ENCODE results near the gene VPS8. TPM values are rescaled to one million over a fixed set of nuclear protein-coding genes. Genes with fewer than 3 reads are reported as not detected.

The VPS8 gene
- total and polyA plus RNA-seq, 9 of the 15 experiments (the other 6 are each of a cell fraction or from before 2014, with no cell fraction given), result 7.2 to 41.0 (median 28.3) TPM

- TF ChIP-seq HOMEZ (CRISPR knock-in tag; IDR thresholded peaks at IDR 0.05) (no peak), VEZF1 (CRISPR knock-in tag; IDR thresholded peaks at IDR 0.05) (peak; percentile 33; the same call in 1 of the 2 replicates), CREB5 (CRISPR knock-in tag; IDR thresholded peaks at IDR 0.05) (no peak), EP400 (IDR thresholded peaks at IDR 0.05) (no peak), RFX5 (IDR thresholded peaks at IDR 0.05; ENCODE audit: low read depth, low read length) (no peak), RBM14 (IDR thresholded peaks at IDR 0.05; ENCODE audit: borderline replicate concordance, insufficient read depth, low read depth, low read length) (no peak), TRIM25 (IDR thresholded peaks at IDR 0.05; ENCODE audit: borderline replicate concordance) (no peak), POLR3G (IDR thresholded peaks at IDR 0.05; ENCODE audit: extremely low read depth, insufficient read length, insufficient replicate concordance) (no peak), NCOA1 (IDR thresholded peaks at IDR 0.05; ENCODE audit: low read depth) (no peak), TFE3 (CRISPR knock-in tag; IDR thresholded peaks at IDR 0.05) (no peak), ZNF347 (CRISPR knock-in tag; IDR thresholded peaks at IDR 0.05; ENCODE audit: low read depth) (no peak), ZBTB8A (IDR thresholded peaks at IDR 0.05; ENCODE audit: partially characterized antibody) (no peak), HIVEP1 (CRISPR knock-in tag; IDR thresholded peaks at IDR 0.05) (no peak), ARID1B (IDR thresholded peaks at IDR 0.05) (peak; percentile 93), FOXO4 (CRISPR knock-in tag; IDR thresholded peaks at IDR 0.05) (no peak), MCM5 (IDR thresholded peaks at IDR 0.05; ENCODE audit: low read depth) (no peak), SMARCA4 (IDR thresholded peaks at IDR 0.05) (peak; percentile 80), ATF1 (CRISPR knock-in tag; IDR thresholded peaks at IDR 0.05) (no peak), ATF1 (tag; IDR thresholded peaks at IDR 0.05) (no peak), CHCHD3 (CRISPR knock-in tag; IDR thresholded peaks at IDR 0.05) (no peak), TAL1 (IDR thresholded peaks at IDR 0.05) (peak; percentile 88)
These were observed 99.6 kb downstream of the VPS8 start (continued) for GRCh38 chr3:184911570-184911969.

All from K562 (cell line).